Measurements from ENCODE around the gene APEH.

DNA sequence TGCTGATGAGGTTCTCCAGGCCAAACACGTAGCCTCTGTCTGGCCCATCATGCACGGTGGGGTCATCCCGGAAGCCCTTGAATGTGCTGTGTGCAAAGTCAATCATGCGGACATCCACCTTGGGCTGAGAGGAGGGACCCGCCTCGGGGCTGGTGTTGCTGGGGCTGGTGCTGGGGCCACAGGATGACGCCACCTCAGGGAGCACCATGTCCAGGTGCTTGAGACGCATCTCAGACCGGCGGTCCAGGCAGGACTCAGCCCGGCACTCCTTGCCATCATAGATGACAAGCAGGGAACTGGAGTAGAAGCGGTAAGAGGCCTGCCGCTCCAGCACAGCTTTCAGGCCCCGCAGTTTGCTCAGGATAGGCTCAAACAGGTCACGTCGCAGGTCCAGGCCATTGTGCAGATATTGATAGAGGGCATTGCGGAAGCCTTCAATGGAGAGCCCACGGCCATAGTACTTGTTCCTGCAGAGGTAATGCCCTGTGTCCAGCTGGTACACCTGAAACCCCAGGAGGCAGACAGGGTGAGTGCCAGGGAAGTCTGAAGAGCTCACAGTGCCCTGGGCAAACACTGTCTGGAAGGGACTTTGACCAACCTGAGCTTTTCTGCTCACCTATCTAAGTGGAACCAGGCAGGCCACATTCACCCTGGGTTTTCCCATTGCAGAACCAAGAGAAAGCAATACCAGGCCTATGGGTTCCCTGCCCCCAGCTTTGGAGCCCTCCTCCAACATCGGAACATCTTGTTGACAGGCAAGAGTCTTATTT is 53.2 kb downstream of the APEH start:
- TF ChIP-seq YY1 (IDR thresholded peaks at IDR 0.05; ENCODE audit: insufficient read depth, insufficient read length), result no peak
- TF ChIP-seq ZNF274 (IDR thresholded peaks at IDR 0.05; ENCODE audit: low read depth, low read length), result no peak
- TF ChIP-seq SUZ12 (IDR thresholded peaks at IDR 0.05; ENCODE audit: extremely low read depth, insufficient read depth, insufficient read length), result no peak

Measured in NT2/D1 (cell line).